Measurements from ENCODE around the gene SRSF3.
A peak's percentile ranks its signal among the peaks of the same experiment; 100 is the strongest.
"Not testable (repeated sequence)": the region's sequence is repeated elsewhere in the genome, so short reads cannot be mapped to it uniquely, and the experiment has no call there.

The SRSF3 gene

GRCh38 chr6:36576578-36576977 lies 17.6 kb upstream of the SRSF3 start:
- DNase-seq (ENCODE audit: low read depth): no peak

GRCh38 chr6:36577301-36577700 lies 16.9 kb upstream of the SRSF3 start:
- DNase-seq (ENCODE audit: low read depth): no peak

- no peak for DNase-seq (ENCODE audit: low read depth)
Observed at GRCh38 chr6:36578030-36578429, 16.1 kb upstream of the SRSF3 start.

GRCh38 chr6:36578431-36578830 lies 15.7 kb upstream of the SRSF3 start:
- no peak for DNase-seq (ENCODE audit: low read depth)

GRCh38 chr6:36580184-36580526 lies 14.0 kb upstream of the SRSF3 start:
- no peak for DNase-seq (ENCODE audit: low read depth)

- no peak for DNase-seq (ENCODE audit: low read depth)
Observed at GRCh38 chr6:36581716-36582115, 12.4 kb upstream of the SRSF3 start.

- DNase-seq (ENCODE audit: low read depth): no peak
Observed at GRCh38 chr6:36586606-36587005, 7.6 kb upstream of the SRSF3 start.

GRCh38 chr6:36589025-36589400 lies 5.1 kb upstream of the SRSF3 start:
- DNase-seq (ENCODE audit: low read depth): not testable (repeated sequence)

GRCh38 chr6:36590237-36590636 lies 3.9 kb upstream of the SRSF3 start:
- DNase-seq (ENCODE audit: low read depth): no peak

GRCh38 chr6:36592221-36592655 lies 1.9 kb upstream of the SRSF3 start:
- DNase-seq (ENCODE audit: low read depth): no peak

- DNase-seq (ENCODE audit: low read depth): no peak
Observed at GRCh38 chr6:36593569-36594028, 563 bp upstream of the SRSF3 start.

- DNase-seq (ENCODE audit: low read depth): no peak
Observed at GRCh38 chr6:36594816-36595643, 868 bp downstream of the SRSF3 start.

- no peak for DNase-seq (ENCODE audit: low read depth)
Observed at GRCh38 chr6:36596356-36596755, 2.2 kb downstream of the SRSF3 start.

- no peak for DNase-seq (ENCODE audit: low read depth)
Observed at GRCh38 chr6:36597775-36598174, 3.6 kb downstream of the SRSF3 start.

GRCh38 chr6:36598326-36598725 lies 4.2 kb downstream of the SRSF3 start:
- DNase-seq (ENCODE audit: low read depth): no peak

GRCh38 chr6:36598739-36599318 lies 4.7 kb downstream of the SRSF3 start:
- no peak for DNase-seq (ENCODE audit: low read depth)

- DNase-seq (ENCODE audit: low read depth): peak; percentile 21
Observed at GRCh38 chr6:36599791-36600209, 5.6 kb downstream of the SRSF3 start.

GRCh38 chr6:36600564-36601146 lies 6.5 kb downstream of the SRSF3 start:
- no peak for DNase-seq (ENCODE audit: low read depth)

- DNase-seq (ENCODE audit: low read depth): not testable (repeated sequence)
Observed at GRCh38 chr6:36601818-36602217, 7.7 kb downstream of the SRSF3 start.

GRCh38 chr6:36603222-36604089 lies 9.3 kb downstream of the SRSF3 start:
- DNase-seq (ENCODE audit: low read depth): no peak

GRCh38 chr6:36604090-36605060 lies 10.2 kb downstream of the SRSF3 start:
- DNase-seq (ENCODE audit: low read depth): no peak
